Ramos (cell line): ENCODE data around the gene FKTN.

Experiments
- in situ Hi-C: fragments of 300-500 bp; cut with MboI; formaldehyde crosslinking; loops from one replicate; pipeline ENCODE4 v1.14.3; 2022; ENCODE audit warnings: low sequenced_read_pairs; ENCODE audit not compliant: unreplicated experiment

FKTN gene

GRCh38 chr9:105625088-105625487 lies 67.2 kb downstream of the FKTN start:
- in situ Hi-C loops, result no loop called here

- in situ Hi-C loops, result no loop called here
These were observed 74.9 kb downstream of the FKTN start for GRCh38 chr9:105632807-105633206.

- in situ Hi-C loops, result no loop called here
These were observed 75.5 kb downstream of the FKTN start for GRCh38 chr9:105633411-105633810.

GRCh38 chr9:105636331-105636730 lies 78.4 kb downstream of the FKTN start:
- in situ Hi-C loops, result no loop called here

- in situ Hi-C loops, result no loop called here
These were observed 80.0 kb downstream of the FKTN start for GRCh38 chr9:105637787-105638395.

GRCh38 chr9:105639936-105640335 lies 82.0 kb downstream of the FKTN start:
- in situ Hi-C loops, result no loop called here

- in situ Hi-C loops, result no loop called here
These were observed 85.9 kb downstream of the FKTN start for GRCh38 chr9:105643795-105644194.

GRCh38 chr9:105646879-105647594 lies 89.1 kb downstream of the FKTN start:
- in situ Hi-C loops, result no loop called here

- in situ Hi-C loops, result no loop called here
These were observed 89.8 kb downstream of the FKTN start for GRCh38 chr9:105647595-105648349.

- in situ Hi-C loops, result no loop called here
These were observed 93.9 kb downstream of the FKTN start for GRCh38 chr9:105651806-105652205.

GRCh38 chr9:105656131-105656921 lies 98.4 kb downstream of the FKTN start:
- in situ Hi-C loops, result no loop called here

- in situ Hi-C loops, result no loop called here
These were observed 100.4 kb downstream of the FKTN start for GRCh38 chr9:105658351-105658750.

GRCh38 chr9:105661011-105661410 lies 103.1 kb downstream of the FKTN start:
- in situ Hi-C loops, result no loop called here

- in situ Hi-C loops, result no loop called here
These were observed 104.5 kb downstream of the FKTN start, which contains the start of gene TAL2 for GRCh38 chr9:105662184-105663104. TAL2 (plus strand) TSS chr9:105662457; CDS start chr9:105662497, 40 bp downstream.

- in situ Hi-C loops, result no loop called here
These were observed 106.0 kb downstream of the FKTN start for GRCh38 chr9:105663914-105664313.

GRCh38 chr9:105667867-105668266 lies 109.9 kb downstream of the FKTN start:
- in situ Hi-C loops, result no loop called here

GRCh38 chr9:105670315-105670714 lies 112.4 kb downstream of the FKTN start:
- in situ Hi-C loops, result no loop called here

GRCh38 chr9:105670775-105671174 lies 112.8 kb downstream of the FKTN start:
- in situ Hi-C loops, result no loop called here

- in situ Hi-C loops, result no loop called here
These were observed 114.8 kb downstream of the FKTN start for GRCh38 chr9:105672711-105673234.
